Caco-2 (cell line): ENCODE results near the gene FAM193A. TPM values are rescaled to one million over a fixed set of nuclear protein-coding genes. Genes with fewer than 3 reads are reported as not detected.

ENCODE experiments used
- BruUV-seq: library from RNA; stranded (reverse); fragments of 400-500 nt; replicated peaks from 2 replicates; lab custom pipeline; 2021; lab: Mats Ljungman, UMichigan
- CTCF ChIA-PET: fragments of 300-600 bp; sonication (Branson Sonifier 250); formaldehyde crosslinking; loops from one replicate; lab custom pipeline; 2022; ENCODE audit warnings: antibody characterized with exemption; lab: Charles Lee
- POLR2A ChIA-PET: fragments of 300-600 bp; sonication (Branson Sonifier 250); formaldehyde crosslinking; loops from one replicate; lab custom pipeline; 2022; ENCODE audit warnings: antibody characterized with exemption; lab: Charles Lee
- DNase-seq, 2 experiments: peaks; one replicate each; pipeline versions ENCODE4 v3.0.0 to v3.0.0-alpha.2; 2020 to 2022
- H3K27me3 ChIP-seq: replicated peaks from 2 replicates; pipeline ENCODE4 v1.6.0; 2011; ENCODE audit warnings: low read length; ENCODE audit not compliant: control insufficient read depth, insufficient read depth
- H3K36me3 ChIP-seq: 2 replicates; pipeline ENCODE4 v1.5.1; 2011; ENCODE audit warnings: low read length; ENCODE audit not compliant: control insufficient read depth, insufficient read depth
- H3K4me1 ChIP-seq: fragments of 250-450 bp; sonication (Bioruptor Pico); 2 replicates; pipeline ENCODE4 v1.5.1; 2020; ENCODE audit warnings: mild to moderate bottlenecking
- H3K4me3 ChIP-seq: 2 replicates; pipeline ENCODE4 v1.5.1; 2011; ENCODE audit warnings: low read depth, mild to moderate bottlenecking, control low read depth, low read length
- H3K9me3 ChIP-seq: fragments of 250-450 bp; sonication (Bioruptor Pico); 2 replicates; pipeline ENCODE4 v1.5.1; 2020; ENCODE audit warnings: mild to moderate bottlenecking, moderate library complexity
- H3K27ac Mint-ChIP-seq: one replicate; pipeline ENCODE4 v1.8.0; 2022; ENCODE audit warnings: mixed read lengths; ENCODE audit not compliant: unreplicated experiment
- H3K27me3 Mint-ChIP-seq: one replicate; pipeline ENCODE4 v1.8.0; 2022; ENCODE audit warnings: mixed read lengths; ENCODE audit not compliant: insufficient read depth, unreplicated experiment
- H3K36me3 Mint-ChIP-seq: one replicate; pipeline ENCODE4 v1.8.0; 2022; ENCODE audit warnings: mild to moderate bottlenecking, mixed read lengths; ENCODE audit not compliant: insufficient read depth, unreplicated experiment
- H3K4me1 Mint-ChIP-seq: one replicate; pipeline ENCODE4 v1.8.0; 2022; ENCODE audit warnings: low read depth, mixed read lengths; ENCODE audit not compliant: unreplicated experiment
- H3K4me3 Mint-ChIP-seq: one replicate; pipeline ENCODE4 v1.8.0; 2022; ENCODE audit warnings: mild to moderate bottlenecking, moderate library complexity, mixed read lengths; ENCODE audit not compliant: unreplicated experiment
- H3K9me3 Mint-ChIP-seq: one replicate; pipeline ENCODE4 v1.8.0; 2022; ENCODE audit warnings: mixed read lengths; ENCODE audit not compliant: unreplicated experiment
- intact Hi-C: fragments of 100-400 bp; cut with micrococcal nuclease; formaldehyde crosslinking; loops from one replicate; pipeline ENCODE4 v1.10.0; 2022; ENCODE audit not compliant: unreplicated experiment
- total RNA-seq: library from RNA; stranded (reverse); gene quantifications from 2 replicates; pipeline ENCODE4 v1.2.3, GENCODE V29; 2022
- TF ChIP-seq, protein P1 (sequence below), 2 experiments: fragments of 200-600 bp in 1 of 2; IDR thresholded peaks; 1 replicate in 1 of 2; 2 replicates in 1 of 2; pipeline versions ENCODE4 v1.5.1 to v1.8.0; 2011 to 2022; ENCODE audit warnings: antibody characterized with exemption in 1 of 2, control low read depth in 1 of 2, inconsistent platforms in 1 of 2, low read depth in 1 of 2, low read length in 1 of 2, mild to moderate bottlenecking in 1 of 2, moderate library complexity in 1 of 2; ENCODE audit not compliant: insufficient read depth in 1 of 2, severe bottlenecking in 1 of 2, unreplicated experiment in 1 of 2

FAM193A gene
- total RNA-seq, 1 experiment from 2014 or later: 28.7 TPM

DNA sequence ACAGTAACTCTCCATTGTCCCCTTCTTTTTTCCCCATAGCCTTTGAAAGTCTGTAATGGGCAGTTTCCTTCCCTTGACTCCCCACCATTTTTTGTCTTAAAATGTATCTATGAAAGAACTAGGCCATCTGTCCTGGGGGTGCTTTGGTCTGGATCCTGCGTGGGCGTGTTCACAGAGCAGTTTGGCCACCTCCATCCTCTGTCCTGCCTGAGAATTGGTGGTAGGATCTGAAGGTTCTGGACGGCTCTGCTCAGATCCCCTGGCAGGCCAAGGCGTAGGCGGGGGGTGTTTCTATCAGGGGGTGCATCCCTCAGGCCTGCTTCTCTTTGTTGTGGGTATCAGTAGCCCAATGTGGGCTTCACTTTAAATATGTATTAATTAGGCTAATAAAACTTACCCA, 107.1 kb downstream of the FAM193A start:
- H3K4me1 Mint-ChIP-seq: no peaks in the 10 kb centered on the region
- Histone ChIP-seq H3K27me3 (no peaks in the 10 kb centered on the region), H3K4me1 (no peaks in the 10 kb centered on the region), H3K9me3 (no peaks in the 10 kb centered on the region), H3K36me3 (peaks cover 2% of the 10 kb centered on the region; the same call in 1 of the 2 replicates), H3K4me3 (no peak overlapping the region)
- no peaks in the 10 kb centered on the region for H3K27me3 Mint-ChIP-seq
- H3K27ac Mint-ChIP-seq: no peak overlapping the region
- no TSS peak for BruUV-seq
- ChIA-PET CTCF (no interaction called here), POLR2A (no interaction called here)
- H3K36me3 Mint-ChIP-seq: peaks cover 62% of the 10 kb centered on the region
- no peaks in the 10 kb centered on the region for H3K9me3 Mint-ChIP-seq
- intact Hi-C loops: no loop called here
- DNase-seq: no peak
- TF ChIP-seq, protein P1, sequence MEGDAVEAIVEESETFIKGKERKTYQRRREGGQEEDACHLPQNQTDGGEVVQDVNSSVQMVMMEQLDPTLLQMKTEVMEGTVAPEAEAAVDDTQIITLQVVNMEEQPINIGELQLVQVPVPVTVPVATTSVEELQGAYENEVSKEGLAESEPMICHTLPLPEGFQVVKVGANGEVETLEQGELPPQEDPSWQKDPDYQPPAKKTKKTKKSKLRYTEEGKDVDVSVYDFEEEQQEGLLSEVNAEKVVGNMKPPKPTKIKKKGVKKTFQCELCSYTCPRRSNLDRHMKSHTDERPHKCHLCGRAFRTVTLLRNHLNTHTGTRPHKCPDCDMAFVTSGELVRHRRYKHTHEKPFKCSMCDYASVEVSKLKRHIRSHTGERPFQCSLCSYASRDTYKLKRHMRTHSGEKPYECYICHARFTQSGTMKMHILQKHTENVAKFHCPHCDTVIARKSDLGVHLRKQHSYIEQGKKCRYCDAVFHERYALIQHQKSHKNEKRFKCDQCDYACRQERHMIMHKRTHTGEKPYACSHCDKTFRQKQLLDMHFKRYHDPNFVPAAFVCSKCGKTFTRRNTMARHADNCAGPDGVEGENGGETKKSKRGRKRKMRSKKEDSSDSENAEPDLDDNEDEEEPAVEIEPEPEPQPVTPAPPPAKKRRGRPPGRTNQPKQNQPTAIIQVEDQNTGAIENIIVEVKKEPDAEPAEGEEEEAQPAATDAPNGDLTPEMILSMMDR (IDR thresholded peaks at IDR 0.05; ENCODE audit: insufficient read depth in 1 of 2, low read depth in 1 of 2, low read length in 1 of 2, severe bottlenecking in 1 of 2, unreplicated experiment in 1 of 2): no peak
- H3K4me3 Mint-ChIP-seq: no peak overlapping the region

DNA sequence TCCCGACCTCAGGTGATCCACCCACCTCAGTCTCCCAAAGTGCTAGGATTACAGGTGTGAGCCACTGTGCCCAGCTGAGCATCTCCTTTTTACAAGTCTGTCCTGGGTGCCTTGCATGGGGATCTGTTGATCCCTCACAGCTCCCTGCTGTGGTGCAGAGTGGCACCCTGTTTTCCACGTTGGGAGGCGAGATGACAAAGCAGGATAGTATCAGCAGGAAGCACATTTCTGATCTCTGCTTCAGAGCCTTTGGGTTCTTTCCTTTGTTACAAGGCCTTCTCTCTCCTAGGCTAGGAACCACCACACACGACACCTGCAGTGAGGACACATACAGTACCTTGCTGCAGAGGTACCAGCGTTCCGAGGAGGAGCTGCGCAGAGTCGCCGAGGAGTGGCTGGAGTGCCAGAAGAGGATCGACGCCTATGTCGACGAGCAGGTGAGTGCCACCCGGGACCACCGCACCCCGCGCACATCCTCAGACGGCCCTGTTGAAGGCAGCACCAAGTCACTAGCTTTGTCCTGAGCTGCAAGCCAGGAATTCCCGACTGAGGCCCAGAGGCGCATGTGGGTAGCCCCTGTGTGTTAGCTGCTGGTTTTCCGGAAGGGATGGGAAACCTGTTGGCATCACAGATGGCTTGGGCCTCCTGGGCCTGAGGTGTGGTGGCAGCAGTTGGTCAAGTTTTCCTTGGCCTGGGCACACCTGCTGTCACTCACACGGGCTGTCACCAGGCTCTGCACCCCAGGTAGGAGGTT, 110.1 kb downstream of the FAM193A start:
- no peaks in the 10 kb centered on the region for H3K9me3 Mint-ChIP-seq
- no peaks in the 10 kb centered on the region for H3K27me3 ChIP-seq
- no peak overlapping the region for H3K4me3 ChIP-seq
- peaks cover 76% of the 10 kb centered on the region for H3K36me3 Mint-ChIP-seq
- CTCF ChIA-PET: no interaction called here
- POLR2A ChIA-PET: no interaction called here
- no peaks in the 10 kb centered on the region for H3K27me3 Mint-ChIP-seq
- H3K4me1 ChIP-seq: no peaks in the 10 kb centered on the region
- BruUV-seq: no TSS peak
- H3K4me1 Mint-ChIP-seq: no peaks in the 10 kb centered on the region
- DNase-seq: no peak
- intact Hi-C loops: no loop called here
- no peaks in the 10 kb centered on the region for H3K9me3 ChIP-seq
- no peak overlapping the region for H3K27ac Mint-ChIP-seq
- H3K4me3 Mint-ChIP-seq: no peak overlapping the region
- TF ChIP-seq, protein P1 (IDR thresholded peaks at IDR 0.05; ENCODE audit: insufficient read depth in 1 of 2, low read depth in 1 of 2, low read length in 1 of 2, severe bottlenecking in 1 of 2, unreplicated experiment in 1 of 2): no peak
- peaks cover 2% of the 10 kb centered on the region for H3K36me3 ChIP-seq

DNA sequence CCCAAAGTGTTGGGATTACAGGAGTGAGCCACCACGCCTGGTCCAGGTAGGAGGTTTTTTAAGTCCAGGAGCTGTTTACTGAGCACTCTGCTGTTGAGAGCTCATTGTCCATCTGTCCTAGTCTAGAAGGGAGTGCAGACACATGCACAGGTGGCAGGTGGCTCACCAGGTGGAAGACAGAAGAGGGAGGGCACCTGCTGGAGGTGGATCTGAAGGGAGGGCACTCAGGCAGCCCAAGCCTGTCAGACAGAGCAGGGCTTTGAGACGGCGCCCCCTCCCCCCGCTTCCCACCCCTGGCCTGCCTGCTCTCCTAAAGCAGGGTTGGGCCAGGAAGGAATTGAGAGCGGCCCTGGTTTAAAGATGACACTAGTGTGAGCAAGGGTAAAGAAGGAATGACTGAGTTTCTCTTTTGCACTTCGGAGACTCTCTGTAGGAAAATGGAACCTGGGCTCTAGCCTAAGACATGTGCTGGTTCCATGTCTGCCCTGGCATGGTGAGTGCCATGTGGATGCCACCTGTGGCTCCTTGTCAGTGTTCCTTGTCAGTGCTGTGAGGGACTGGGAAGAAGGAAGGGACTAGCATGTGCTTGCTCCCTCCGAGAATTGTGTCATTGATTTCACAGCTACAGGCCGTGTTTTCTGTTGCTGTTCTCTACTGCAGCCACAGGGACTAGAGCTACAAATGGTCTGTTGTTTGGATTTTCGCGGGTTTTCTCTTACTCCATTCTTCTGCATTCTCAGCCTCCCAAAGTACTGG, 111.1 kb downstream of the FAM193A start:
- ChIA-PET CTCF (no interaction called here), POLR2A (no interaction called here)
- Histone ChIP-seq H3K9me3 (no peaks in the 10 kb centered on the region), H3K27me3 (no peaks in the 10 kb centered on the region), H3K4me3 (no peak overlapping the region), H3K36me3 (peaks cover 2% of the 10 kb centered on the region), H3K4me1 (no peaks in the 10 kb centered on the region)
- H3K27ac Mint-ChIP-seq: no peak overlapping the region
- BruUV-seq: no TSS peak
- TF ChIP-seq, protein P1 (IDR thresholded peaks at IDR 0.05; ENCODE audit: insufficient read depth in 1 of 2, low read depth in 1 of 2, low read length in 1 of 2, severe bottlenecking in 1 of 2, unreplicated experiment in 1 of 2): no peak
- H3K27me3 Mint-ChIP-seq: no peaks in the 10 kb centered on the region
- H3K36me3 Mint-ChIP-seq: peaks cover 71% of the 10 kb centered on the region
- DNase-seq: no peak
- H3K4me1 Mint-ChIP-seq: no peaks in the 10 kb centered on the region
- intact Hi-C loops: no loop called here
- H3K9me3 Mint-ChIP-seq: no peaks in the 10 kb centered on the region
- H3K4me3 Mint-ChIP-seq: no peak overlapping the region
